NCI-H2227 treated with DMSO at 0.1 percent for 48 hours (cell line): ENCODE data around the gene PRDM16.

Experiments used
- DNase-seq: peaks from one replicate; lab custom pipeline; 2025; lab: John Stamatoyannopoulos, UW

The PRDM16 gene

DNA sequence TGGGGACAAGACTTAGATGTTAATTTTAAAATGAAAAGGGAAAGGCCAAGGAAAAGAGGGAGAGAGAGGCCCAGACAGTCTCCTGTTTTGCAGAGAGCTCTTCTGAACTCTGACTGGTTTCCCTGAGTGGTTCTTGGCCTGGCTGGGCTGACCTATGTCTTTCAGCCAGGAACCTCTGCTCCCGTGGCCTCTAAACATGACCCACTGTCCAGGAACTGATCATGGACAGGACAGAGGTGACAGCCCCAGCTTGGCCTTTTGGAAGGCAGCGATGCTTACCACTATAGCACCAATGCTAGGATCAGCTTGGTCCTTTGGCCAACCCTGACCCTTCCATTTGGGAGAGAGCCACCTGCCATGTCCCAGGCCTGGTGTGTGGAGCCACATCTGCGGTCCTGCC is 55.2 kb downstream of the PRDM16 start:
- no peak for DNase-seq

DNA sequence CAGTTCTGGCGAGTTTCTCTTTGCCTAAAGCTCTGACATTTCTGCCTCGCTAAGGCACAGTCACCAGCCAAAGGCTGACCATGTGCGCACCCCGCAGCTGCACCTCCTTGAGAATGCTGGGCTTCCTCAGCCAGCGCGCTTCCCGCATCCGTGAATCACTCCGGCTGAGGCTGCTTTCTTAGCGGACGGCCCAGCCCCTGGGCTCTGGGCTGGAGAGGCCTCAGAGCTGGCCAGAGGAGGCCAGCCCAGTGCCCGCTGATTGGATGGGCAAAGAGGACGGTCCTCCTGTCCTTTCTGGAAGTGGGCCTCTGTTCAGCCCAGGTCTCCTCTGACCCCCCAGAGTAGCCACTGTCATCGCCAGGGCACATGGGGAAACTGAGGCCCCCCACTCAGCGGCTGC is 56.1 kb downstream of the PRDM16 start:
- DNase-seq = no peak

DNA sequence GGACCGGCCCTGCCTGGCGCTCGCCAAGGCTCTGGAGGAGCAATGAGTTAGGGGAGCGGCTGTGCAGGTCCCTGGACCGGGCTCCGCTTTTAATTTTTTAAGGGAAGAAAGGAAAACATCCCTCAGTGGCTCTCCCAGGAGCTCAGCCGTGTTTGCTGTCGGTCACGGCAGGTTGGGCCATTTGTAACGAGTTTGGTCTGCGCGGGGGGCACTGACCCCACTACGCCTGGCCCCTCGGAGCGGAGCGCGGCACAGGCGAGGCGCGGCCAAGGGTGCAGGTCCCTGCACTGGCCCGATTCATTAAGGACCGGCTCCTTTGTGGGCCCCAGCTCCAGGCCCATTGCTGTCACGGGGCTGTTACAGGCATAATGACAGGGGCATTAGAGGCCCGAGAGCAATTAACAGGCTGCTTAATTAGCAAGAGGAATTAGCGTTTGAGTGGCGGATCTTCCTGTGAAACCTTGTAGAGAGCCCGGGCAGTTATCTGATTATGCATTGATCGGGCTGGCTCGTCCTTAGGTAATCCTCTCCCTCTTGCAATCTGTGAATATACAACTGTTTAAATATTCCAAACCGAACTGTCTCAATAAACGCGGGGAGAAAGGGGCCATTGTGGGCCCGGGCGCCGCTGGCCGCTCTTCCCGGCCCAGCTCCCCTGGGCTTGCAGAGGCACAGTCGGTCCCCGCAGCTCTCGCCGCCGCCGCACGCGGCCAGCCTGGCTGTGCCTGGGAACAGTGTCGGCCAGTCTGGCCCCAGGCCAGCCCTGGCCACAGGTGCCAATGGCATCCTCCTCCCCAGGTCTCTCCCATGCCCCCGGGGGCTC is 56.8 kb downstream of the PRDM16 start:
- DNase-seq = no peak

DNA sequence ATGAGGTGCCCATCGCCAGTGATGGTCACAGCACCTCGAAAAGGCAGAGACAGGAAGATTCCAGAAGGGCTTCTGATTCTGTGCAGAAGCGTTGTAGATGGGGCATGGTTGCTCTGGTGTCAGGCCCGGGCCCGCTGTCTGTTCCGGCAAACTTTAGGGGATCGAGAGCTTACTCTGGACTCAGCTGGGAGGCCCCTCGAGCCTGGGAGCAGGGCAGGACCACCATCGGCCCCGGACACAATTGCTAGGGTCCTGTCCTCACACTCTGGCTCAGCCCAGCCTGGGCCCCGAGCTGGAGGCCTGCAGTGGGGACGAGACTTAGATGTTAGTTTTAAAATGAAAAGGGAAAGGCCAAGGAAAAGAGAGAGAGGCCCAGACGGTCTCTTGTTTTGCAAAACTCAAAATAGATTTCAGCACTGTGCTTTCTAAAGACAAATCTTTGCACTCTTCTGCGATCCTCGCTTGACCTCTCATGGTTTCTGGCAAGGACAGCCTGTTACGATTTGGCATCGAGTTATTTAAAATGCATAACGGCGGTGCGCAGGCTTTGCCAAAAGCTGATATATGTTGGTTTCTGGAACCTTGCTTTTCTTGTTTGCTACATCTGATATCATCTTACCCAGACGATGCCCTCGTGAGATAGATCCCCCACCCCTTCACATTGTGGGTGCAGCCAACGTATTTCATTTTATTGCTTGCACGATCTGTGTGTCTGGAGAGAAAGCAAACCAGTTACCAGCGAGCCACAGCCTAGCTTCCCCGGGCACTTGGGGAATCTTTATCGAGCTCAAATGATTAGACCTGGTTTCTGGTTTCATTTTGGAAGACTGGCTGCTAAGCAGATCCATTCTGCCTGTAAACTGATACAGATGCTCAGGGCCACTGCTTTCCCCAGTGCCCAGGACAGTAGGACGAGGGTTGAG is 58.0 kb downstream of the PRDM16 start:
- DNase-seq = no peak

DNA sequence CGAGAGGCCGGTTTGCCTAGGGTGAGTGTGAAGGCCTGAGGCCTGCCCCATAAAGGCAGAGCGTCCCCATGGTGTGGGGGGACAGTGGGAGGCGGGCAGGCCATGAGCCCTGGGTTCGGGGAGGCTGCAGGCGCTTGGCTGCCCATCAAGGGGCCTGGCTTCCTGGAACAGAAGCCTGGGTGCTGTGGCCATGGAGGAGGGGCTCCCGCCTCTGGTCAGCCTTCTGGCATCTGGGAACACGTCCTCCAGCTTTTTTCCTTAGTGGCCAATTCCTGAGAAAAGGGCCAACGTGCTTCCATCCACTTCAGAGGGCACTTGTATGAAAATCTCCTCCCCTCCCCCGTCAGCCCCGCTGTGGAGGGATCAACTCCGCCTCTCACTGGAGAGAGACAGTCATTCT is 58.7 kb downstream of the PRDM16 start:
- no peak for DNase-seq

DNA sequence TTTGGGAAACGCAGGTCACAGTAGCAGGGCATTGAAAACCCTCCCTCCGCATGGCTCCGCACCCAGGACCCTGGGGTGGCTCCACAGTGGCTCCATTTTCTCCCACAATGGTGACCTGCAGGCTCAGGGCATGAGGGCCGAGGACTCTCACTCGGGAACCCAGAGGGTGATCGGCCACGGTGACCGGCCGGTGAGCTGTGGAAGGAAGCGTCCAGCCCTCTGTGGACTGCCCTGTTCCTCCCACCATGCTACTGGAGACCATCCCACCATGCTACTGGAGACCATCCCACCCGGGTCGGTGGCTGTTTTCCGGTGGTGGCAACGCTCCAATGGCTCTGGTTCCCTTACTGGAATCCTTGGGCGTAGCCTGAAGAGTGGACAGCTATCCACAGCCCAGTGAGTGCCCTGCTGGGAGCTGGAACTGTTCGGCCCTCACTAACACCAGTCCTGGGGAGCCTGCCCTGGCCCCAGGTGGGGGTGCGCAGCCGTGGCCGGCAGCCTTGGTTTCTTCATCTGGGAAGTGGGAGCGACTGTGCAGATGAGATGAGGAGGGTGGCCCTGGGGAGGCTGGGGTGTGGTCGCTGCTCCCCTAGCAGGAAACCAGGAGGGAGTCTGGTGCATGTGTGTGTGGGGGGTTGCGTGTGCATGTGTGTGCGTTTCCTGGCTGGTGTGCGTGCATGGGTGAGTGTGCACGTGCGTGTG is 59.6 kb downstream of the PRDM16 start:
- DNase-seq = no peak

DNA sequence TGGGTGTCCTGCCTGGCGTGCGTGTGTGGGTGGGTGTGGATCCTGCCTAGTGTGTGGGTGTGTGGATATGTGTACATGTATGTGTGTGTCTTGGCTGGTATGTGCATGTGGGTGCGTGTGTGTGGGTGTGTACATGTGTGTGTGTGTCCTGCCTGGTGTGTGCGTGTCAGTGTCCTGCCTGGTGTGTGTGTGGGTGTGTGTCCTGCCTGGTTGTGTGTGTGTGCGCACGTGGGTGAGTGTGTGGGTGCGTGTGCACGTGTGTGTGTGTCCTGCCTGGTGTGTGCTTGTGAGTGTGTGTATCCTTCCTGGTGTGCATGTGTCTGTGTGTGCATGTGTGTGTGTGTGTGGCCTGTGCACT is 60.1 kb downstream of the PRDM16 start:
- DNase-seq = no peak

DNA sequence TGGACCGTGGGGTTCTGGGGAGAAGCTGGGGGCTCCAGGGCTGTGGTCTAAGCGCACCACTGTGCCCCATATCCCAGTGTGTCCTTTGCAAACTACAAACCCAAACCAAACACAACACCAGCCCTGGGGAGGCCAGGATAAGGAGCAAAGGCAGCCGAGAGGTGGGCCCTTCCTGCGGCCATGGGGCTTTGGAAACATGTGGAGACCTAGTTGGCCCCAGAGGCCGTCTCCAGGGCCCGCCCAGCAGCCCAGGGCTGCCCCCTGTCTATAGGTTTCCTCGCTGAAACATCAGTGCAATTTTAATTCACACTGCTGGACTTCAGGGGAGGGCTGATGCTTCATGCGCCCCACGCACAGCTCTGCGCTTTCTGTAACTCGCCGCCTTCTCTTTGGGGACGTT is 61.3 kb downstream of the PRDM16 start:
- DNase-seq = no peak

DNA sequence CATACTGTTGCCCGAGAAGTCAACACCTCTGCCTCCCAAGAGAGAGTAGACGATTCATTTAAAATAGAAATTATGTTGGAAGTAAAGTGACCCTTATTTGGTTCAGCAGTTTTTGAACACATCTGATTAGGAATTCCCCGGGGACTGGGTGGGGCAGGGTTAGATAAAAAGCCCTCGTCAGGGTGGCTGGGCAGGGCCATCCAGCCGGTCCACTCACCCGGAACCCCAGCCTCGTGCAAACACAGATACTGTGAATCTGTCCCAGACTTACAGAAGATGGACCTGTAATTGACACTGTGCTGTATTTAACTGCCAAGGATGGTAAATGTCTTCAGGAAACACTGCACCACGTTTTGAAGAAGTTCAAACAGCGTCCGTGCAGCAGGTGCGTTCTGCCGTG is 63.7 kb downstream of the PRDM16 start:
- no peak for DNase-seq

DNA sequence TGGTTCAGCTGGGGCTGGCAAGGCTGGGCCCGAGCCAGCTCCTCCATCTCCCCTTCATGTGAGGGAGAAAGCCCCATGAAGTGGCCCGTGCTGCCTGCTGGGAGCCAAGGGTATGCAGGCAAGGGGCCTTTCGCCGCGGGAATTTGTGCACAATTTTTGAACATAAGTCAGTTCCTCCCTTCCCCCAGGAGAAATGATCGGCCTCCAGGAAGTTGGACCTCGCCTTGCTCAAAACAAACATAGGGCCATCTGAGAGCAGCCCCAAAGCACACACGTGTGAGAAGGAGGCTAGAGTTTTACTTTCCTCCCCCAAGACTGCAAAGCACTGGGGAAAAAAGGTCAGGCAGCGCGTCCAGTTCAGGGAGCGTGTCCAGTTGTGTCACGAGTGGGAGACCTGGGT is 64.7 kb downstream of the PRDM16 start:
- no peak for DNase-seq

DNA sequence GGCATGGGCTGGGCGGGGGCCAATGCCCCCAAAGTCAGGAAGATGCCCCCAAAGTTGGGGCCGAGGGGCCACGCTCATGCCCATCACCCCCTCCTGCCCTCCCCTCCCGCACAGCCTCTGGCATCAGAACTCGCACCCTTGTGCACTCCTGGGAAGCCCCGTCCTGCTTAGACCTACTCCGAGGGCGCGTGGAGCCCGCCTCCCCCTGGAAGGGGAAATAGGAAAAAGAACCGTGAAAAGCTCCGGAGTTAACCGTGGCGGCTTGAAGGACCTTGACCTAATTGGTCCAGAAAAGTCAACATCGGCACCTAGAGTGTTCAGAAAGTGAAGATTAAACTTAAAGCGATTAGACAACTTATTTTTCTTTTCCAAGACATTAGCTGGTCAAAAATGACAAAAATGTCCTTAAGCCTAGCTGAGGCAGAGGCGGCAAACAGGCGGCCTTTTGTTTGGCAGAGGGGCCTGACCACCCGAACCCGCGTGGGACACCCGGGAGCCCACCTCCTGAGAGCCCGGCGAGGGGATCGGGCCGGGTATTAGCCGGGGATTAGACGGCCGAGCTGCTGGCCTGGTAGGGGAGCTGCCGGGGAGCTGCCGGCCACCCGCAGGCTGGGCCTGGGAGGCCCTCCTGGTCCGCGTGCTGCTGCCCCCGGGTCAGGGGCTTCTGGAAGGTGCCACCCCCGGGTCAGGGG is 65.5 kb downstream of the PRDM16 start:
- DNase-seq = no peak

DNA sequence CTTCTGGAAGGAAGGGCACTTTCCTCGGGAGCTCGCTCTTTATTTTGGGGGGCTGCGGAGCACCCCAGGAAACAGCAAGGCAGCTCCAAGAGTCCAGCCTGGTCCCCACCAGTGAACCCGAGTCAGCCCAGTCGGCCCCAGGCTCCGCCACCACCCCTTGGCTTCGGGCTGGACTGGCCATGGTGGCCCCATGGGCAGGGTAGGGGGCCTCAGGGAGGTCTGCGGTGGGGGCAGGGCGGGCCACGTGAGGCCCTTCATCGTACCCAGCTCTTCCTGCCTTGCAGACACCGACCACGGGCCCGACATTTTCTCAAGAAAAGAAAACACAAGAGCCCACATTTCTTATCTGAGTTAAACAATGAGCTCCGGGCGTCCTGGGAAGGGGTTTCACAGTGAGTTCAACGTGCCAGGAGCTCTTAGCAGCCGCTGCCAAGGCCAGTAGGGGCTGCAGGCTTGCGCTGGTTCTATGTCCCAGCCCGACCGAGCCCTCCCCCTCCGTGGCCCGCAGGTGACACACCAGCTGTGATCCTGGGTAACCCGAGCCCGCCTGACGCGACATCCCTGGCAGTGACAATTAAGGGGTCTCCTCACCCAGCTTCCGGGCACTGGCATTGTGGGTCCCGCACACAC is 66.2 kb downstream of the PRDM16 start:
- no peak for DNase-seq

DNA sequence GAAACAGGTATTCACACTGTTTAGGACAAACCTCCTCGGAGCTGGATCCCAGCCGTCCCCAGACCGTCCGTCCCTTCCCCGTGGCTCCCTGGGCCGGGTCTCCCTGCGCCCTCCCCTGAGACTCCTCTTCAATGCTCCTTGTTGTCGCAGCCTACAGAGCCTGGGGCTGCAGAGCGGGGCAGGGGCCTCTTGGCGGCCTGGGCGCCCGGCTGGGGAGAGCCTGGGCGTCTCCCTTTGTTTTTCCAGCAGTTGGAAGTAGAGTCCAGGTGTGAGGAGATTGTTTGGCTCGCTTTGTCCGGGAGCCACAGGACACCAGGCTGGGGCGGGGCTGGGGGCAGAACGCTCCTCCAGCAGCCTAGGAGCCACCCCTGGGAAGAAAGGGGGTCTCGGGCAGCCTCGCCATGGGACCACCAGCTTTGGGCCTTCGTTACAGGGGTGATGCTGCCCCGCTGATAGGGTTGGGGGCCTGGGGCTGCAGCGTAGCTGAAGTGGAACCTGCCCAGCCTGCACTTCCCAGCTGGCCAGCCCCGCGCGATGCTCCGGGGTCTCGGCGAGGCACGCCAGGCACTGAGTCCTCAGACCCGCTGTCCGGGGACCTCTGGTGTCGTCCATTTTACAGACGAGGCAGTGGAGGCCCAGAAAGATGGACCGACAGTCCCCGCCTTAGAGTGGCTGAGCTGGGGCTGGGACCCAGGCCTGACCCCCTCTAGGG is 66.9 kb downstream of the PRDM16 start:
- no peak for DNase-seq

DNA sequence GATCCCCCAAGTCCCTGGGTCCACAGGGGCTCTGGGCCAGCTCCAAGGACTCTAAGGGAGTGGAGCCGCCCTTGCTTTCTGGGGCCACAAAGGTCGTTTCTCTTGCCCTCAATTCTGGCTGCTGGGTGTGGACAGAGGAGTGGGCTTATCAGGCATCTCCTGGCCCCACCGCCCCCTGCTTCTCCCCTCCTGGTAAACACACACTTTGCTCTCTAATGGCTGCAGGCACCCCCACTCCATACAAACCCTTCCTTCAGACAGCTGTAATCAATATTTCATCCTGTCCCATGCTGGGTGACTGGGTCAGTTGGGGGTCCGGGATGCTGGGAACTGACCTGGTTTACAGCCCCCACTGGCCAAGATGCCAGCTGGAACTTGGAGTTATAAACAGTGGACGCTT is 67.5 kb downstream of the PRDM16 start:
- no peak for DNase-seq

DNA sequence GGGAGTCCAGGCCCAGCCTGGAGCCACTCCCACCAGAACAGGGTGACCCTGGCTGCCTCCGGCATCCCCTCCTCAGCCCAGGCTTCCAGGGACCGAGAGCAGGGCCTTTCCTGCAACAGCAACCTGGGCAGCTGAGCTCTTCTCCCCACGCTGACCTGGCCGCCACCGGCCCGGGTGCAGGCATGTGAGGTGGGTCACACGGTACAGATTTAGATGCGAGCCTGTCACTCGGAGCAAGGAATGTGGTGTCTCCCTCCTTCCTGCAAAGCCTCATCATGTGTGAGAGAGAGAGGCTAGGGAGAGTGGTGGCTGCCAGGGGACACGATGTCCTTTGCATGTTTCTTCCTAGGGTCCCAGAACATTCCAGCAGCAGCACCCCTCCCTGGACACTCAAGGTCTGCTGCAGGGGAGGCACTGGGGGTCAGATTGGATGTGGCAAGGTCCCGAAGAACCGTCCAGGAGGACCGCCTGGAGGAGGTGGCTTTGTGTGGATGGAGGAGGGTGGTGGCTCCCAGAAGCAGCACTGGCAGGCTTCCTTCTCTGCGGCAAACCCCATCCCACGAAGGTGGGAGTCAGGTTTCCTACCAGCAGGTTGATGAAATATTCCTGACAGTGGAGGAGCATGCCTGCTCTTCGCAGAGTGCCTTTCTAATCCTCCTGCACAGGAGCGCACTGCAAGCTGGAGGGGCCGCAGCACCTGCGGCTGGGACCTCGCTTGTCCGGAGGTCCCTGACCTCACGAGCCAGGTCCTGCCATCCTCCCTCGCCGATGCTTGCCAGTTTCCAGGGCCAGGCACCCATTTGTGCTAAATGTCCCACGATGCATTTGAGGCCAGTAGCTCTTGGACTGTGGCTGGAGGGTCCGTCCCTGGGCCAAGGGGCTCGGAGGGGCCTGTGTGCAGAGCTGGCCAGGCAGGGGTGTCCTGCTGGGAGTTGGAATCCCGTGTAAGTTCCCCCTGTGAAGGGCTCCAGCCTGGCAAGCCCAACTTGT is 68.4 kb downstream of the PRDM16 start:
- DNase-seq = no peak

DNA sequence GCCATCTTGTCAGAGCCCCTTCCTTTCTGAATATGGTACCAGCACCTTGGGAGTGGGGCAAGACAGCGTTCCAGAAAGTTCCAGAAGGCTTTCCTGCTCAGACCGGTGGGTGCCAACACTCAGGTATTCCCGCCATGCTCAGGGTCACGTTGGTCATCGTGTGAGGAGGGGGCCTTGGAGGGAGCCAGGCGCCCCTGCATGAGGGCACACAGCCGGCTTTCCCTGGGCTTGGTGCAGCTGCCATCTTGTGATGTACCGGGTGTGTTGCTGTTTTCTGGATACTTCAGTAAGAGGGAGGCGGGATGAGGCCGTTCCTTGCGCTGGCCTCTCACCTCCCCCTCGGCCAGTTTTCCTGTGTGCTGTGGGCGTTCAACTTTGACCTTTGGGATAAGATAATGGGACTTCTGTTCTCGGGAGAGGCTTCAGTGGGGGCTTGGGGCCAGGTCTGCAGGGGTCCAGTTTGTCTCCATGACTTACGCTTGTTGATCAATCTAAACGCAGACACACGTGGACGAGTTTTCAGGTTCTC is 69.7 kb downstream of the PRDM16 start:
- DNase-seq = no peak

DNA sequence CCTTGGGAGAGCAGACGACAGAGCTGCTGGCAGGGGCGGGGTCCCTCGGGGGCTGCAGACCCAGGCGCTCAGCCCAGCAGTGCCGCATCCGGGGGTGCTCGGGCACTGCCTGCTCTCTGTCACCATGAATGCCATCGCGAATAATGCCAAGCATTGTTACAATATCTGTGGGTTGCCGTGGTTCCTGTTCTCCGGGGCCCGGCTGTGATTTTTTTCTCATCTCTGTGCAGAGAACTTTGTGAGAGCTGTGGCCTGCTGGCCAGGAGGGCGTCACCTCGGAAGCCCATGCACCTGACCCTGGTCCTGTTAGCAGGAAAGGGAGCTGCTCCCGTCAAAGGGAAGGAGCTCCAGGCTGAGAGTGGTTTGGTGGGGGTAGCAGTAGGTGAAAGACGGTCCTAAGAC is 70.4 kb downstream of the PRDM16 start:
- DNase-seq = no peak

DNA sequence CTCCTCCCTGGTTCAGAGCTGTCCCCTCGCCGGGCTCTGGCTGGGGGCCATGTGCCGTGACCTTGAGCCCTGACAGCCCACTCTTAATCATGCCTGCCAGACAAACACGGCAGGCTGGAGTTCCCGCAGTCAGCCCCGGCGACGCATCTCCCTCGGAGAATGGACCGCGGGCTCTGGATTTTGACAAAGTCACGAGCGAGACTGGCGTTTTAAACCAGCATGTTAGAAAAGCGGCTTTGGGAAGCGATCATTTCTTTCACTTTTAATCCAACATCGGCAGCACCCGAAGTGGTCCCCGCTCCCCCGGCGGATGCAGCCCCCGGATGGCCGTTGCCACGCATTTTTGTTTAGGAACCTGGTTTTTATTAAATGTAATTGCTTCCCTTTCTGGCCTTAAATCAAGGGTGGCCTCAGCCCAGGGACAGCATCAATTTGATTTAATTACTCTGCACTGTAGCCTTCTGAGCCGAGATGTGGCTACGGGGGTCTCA is 70.9 kb downstream of the PRDM16 start:
- no peak for DNase-seq

DNA sequence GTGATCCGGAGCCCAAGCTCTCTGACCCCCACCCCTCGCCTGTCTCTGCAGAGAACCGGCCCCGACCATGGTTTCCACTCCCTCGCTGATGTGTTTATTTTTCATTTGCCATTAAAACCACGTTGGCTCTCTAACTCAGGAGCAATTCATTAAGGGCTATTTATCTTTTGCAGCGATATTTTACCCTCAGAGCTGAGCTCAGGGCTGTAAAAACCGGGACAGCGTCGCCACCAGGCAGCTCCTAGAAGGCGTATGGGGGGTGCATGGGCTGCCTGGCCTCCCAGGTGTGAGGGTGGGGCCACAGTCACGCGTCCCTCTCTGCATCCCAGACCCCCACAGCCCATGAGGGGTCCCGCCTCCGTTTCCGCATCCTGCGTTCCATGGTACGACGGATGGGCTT is 71.4 kb downstream of the PRDM16 start:
- DNase-seq = no peak
